HepG2 (cell line): ENCODE data around the gene DGCR2. TPM values are rescaled to one million over a fixed set of nuclear protein-coding genes. Genes with fewer than 3 reads are reported as not detected.

ENCODE experiments used
- ATAC-seq: fragments of 200-7000 bp; cut with Tn5 transposase; 3 replicates; pipeline ENCODE4 v1.9.1; 2020; ENCODE audit warnings: mild to moderate bottlenecking, moderate library complexity
- BruUV-seq: library from RNA; stranded (reverse); fragments of 400-500 nt; replicated peaks from 2 replicates; lab custom pipeline; 2021; lab: Mats Ljungman, UMichigan
- CTCF ChIA-PET: fragments of 300-600 bp; formaldehyde crosslinking; extraction: SDS; loops from one replicate; lab custom pipeline; 2021; ENCODE audit warnings: low total read pairs, inconsistent platforms, low intra/inter-chr PET ratio; lab: Yijun Ruan, JAX
- POLR2A ChIA-PET: fragments of 350-600 bp; sonication (Branson Sonifier 250); formaldehyde crosslinking; loops from one replicate; lab custom pipeline; 2020; ENCODE audit warnings: antibody characterized with exemption, inconsistent platforms; lab: Yijun Ruan, JAX
- DNase-seq: peaks from one replicate; pipeline ENCODE4 v3.0.0-alpha.2; 2015; ENCODE audit warnings: low spot score
- FAIRE-seq: peaks from 3 replicates; lab custom pipeline; 2011; peaks lifted over from hg19 to GRCh38; lab: Jason Lieb, UNC
- H2AFZ ChIP-seq: one replicate; pipeline ENCODE4 v1.6.1; 2011; ENCODE audit warnings: low read length, inconsistent platforms
- H3K27ac ChIP-seq: fragments of 300-600 bp; 3 replicates; pipeline ENCODE4 v1.8.0; 2011; ENCODE audit warnings: mixed run types, mild to moderate bottlenecking, mixed read lengths, low read length, inconsistent platforms; ENCODE audit not compliant: insufficient read depth; ENCODE audit errors: extremely low read length
- H3K27me3 ChIP-seq, 2 experiments: fragments of 200-600 bp in 1 of 2; 2 replicates in 1 of 2; 3 replicates in 1 of 2; pipeline versions ENCODE4 v1.6.0 to v1.8.0; 2011; ENCODE audit warnings: low read length in 2 of 2, mild to moderate bottlenecking in 2 of 2, moderate library complexity in 2 of 2, inconsistent platforms in 1 of 2; ENCODE audit not compliant: insufficient read depth in 2 of 2, control insufficient read depth in 1 of 2
- H3K36me3 ChIP-seq, 2 experiments: fragments of 200-600 bp in 1 of 2; replicated peaks in 1 of 2; 2 replicates in 1 of 2; 3 replicates in 1 of 2; pipeline versions ENCODE4 v1.5.1 to v1.8.0; 2011; ENCODE audit warnings: low read length in 2 of 2, inconsistent platforms in 1 of 2; ENCODE audit not compliant: insufficient read depth in 2 of 2, control insufficient read depth in 1 of 2
- H3K4me1 ChIP-seq: 2 replicates; pipeline ENCODE4 v1.5.1; 2012; ENCODE audit warnings: low read length, inconsistent platforms; ENCODE audit not compliant: insufficient read depth
- H3K4me2 ChIP-seq: 2 replicates; pipeline ENCODE4 v1.6.0; 2011; ENCODE audit warnings: low read depth, low read length, inconsistent platforms
- H3K4me3 ChIP-seq, 3 experiments: fragments of 200-600 bp in 1 of 3; sonication (generic), shearing (Covaris generic) in 1 of 3; replicated peaks in 1 of 3; 2 replicates each; pipeline ENCODE4 v1.5.1; 2011 to 2016; ENCODE audit warnings: low read length in 3 of 3, inconsistent platforms in 2 of 3, low read depth in 2 of 3, mild to moderate bottlenecking in 2 of 3, control low read depth in 1 of 3, mixed read lengths in 1 of 3; ENCODE audit not compliant: insufficient read depth in 1 of 3
- H3K79me2 ChIP-seq: one replicate; pipeline ENCODE4 v1.6.1; 2011; ENCODE audit warnings: low read length, inconsistent platforms; ENCODE audit not compliant: insufficient read depth
- H3K9ac ChIP-seq: 2 replicates; pipeline ENCODE4 v1.6.0; 2011; ENCODE audit warnings: mild to moderate bottlenecking, low read depth, low read length, inconsistent platforms; ENCODE audit not compliant: insufficient read depth
- H3K9me3 ChIP-seq: 2 replicates; pipeline ENCODE4 v1.5.1; 2012; ENCODE audit warnings: mild to moderate bottlenecking, low read length
- H4K20me1 ChIP-seq: 2 replicates; pipeline ENCODE4 v1.6.0; 2011; ENCODE audit warnings: inconsistent platforms, mild to moderate bottlenecking, low read length, moderate library complexity; ENCODE audit not compliant: insufficient read depth
- ATF3 ChIP-seq: sonication (generic); formaldehyde crosslinking; IDR thresholded peaks from 2 replicates; pipeline ENCODE4 v1.4.0; 2020; ENCODE audit warnings: missing genetic modification reagents
- CENPX ChIP-seq: sonication (generic); formaldehyde crosslinking; IDR thresholded peaks from 2 replicates; pipeline ENCODE4 v1.9.0; 2021; ENCODE audit warnings: mild to moderate bottlenecking, missing genetic modification reagents, moderate library complexity
- DNMT1 ChIP-seq: sonication (generic); formaldehyde crosslinking; IDR thresholded peaks from 2 replicates; pipeline ENCODE4 v1.5.1; 2020; ENCODE audit warnings: mild to moderate bottlenecking, missing genetic modification reagents
- GFI1 ChIP-seq: sonication (generic); formaldehyde crosslinking; IDR thresholded peaks from 2 replicates; pipeline ENCODE4 v1.5.0; 2020; ENCODE audit warnings: missing genetic modification reagents, mild to moderate bottlenecking, borderline replicate concordance
- HNF4A ChIP-seq: sonication (generic); formaldehyde crosslinking; IDR thresholded peaks from 2 replicates; pipeline ENCODE4 v1.4.0; 2020; ENCODE audit warnings: missing genetic modification reagents
- KAT2B ChIP-seq: fragments of 150-350 bp; IDR thresholded peaks from 2 replicates; pipeline ENCODE4 v1.6.1; 2014; ENCODE audit warnings: low read depth, low read length, borderline replicate concordance
- MIXL1 ChIP-seq: IDR thresholded peaks from 2 replicates; pipeline ENCODE4 v1.6.1; 2016
- MTA1 ChIP-seq: sonication (generic); formaldehyde crosslinking; IDR thresholded peaks from 2 replicates; pipeline ENCODE4 v1.4.0; 2020; ENCODE audit warnings: missing genetic modification reagents, mild to moderate bottlenecking, borderline replicate concordance
- NR2C2 ChIP-seq: sonication (generic); formaldehyde crosslinking; IDR thresholded peaks from 2 replicates; pipeline ENCODE4 v1.4.0; 2020; ENCODE audit warnings: missing genetic modification reagents, mild to moderate bottlenecking, moderate library complexity, borderline replicate concordance
- NR3C1 ChIP-seq: sonication (generic); formaldehyde crosslinking; IDR thresholded peaks from 2 replicates; pipeline ENCODE4 v1.4.0; 2020; ENCODE audit warnings: missing genetic modification reagents
- POLR2A ChIP-seq, 2 experiments: IDR thresholded peaks; 2 replicates each; pipeline ENCODE4 v1.6.1; 2011; ENCODE audit warnings: low read depth in 2 of 2, low read length in 2 of 2, mild to moderate bottlenecking in 1 of 2, moderate library complexity in 1 of 2; ENCODE audit not compliant: insufficient read depth in 1 of 2
- ZEB1 ChIP-seq: IDR thresholded peaks from 2 replicates; pipeline ENCODE4 v1.6.1; 2012; ENCODE audit warnings: mild to moderate bottlenecking, low read depth, inconsistent platforms; ENCODE audit not compliant: insufficient replicate concordance
- ZMYM4 ChIP-seq: sonication (generic); formaldehyde crosslinking; IDR thresholded peaks from 2 replicates; pipeline ENCODE4 v1.8.1; 2023; ENCODE audit warnings: mild to moderate bottlenecking, missing genetic modification reagents
- ZNF280D ChIP-seq: sonication (generic); formaldehyde crosslinking; IDR thresholded peaks from 2 replicates; pipeline ENCODE4 v1.5.1; 2020; ENCODE audit warnings: mild to moderate bottlenecking, missing genetic modification reagents
- ZNF292 ChIP-seq: sonication (generic); formaldehyde crosslinking; IDR thresholded peaks from 2 replicates; pipeline ENCODE4 v1.8.1; 2022; ENCODE audit warnings: mild to moderate bottlenecking, low read depth, missing genetic modification reagents, borderline replicate concordance
- ZNF446 ChIP-seq: sonication (generic); formaldehyde crosslinking; IDR thresholded peaks from 2 replicates; pipeline ENCODE4 v1.5.0; 2020; ENCODE audit warnings: mild to moderate bottlenecking, missing genetic modification reagents
- ZNF747 ChIP-seq: sonication (generic); formaldehyde crosslinking; IDR thresholded peaks from 2 replicates; pipeline ENCODE4 v1.8.1; 2023; ENCODE audit warnings: missing genetic modification reagents, mild to moderate bottlenecking, borderline replicate concordance
- ZNF780A ChIP-seq: sonication (generic); formaldehyde crosslinking; IDR thresholded peaks from 2 replicates; pipeline ENCODE4 v1.8.0; 2022; ENCODE audit warnings: mild to moderate bottlenecking, missing genetic modification reagents, moderate library complexity
- ZSCAN22 ChIP-seq: sonication (generic); formaldehyde crosslinking; IDR thresholded peaks from 2 replicates; pipeline ENCODE4 v1.4.0; 2020; ENCODE audit warnings: mild to moderate bottlenecking, missing genetic modification reagents
- WGBS: methylation state at CpG from one replicate; pipeline ENCODE4 v1.1.6; 2017; ENCODE audit warnings: low lambda C conversion rate; 5-methylcytosine and 5-hydroxymethylcytosine counted together
- in situ Hi-C: cut with HindIII; loops from 2 replicates; pipeline ENCODE4 v1.10.0; 2017; ENCODE audit warnings: low pct_unique_long_range_greater_than_20kb; ENCODE audit not compliant: extremely low pct_ligation_motif_present
- intact Hi-C: fragments of 100-400 bp; cut with micrococcal nuclease; formaldehyde crosslinking; loops from one replicate; pipeline ENCODE4 v1.10.0; 2022; ENCODE audit not compliant: unreplicated experiment
- polyA plus RNA-seq, 8 experiments: library from polyadenylated mRNA; depleted of rRNA in 3 of 8; stranded (reverse) in 7 of 8; unstranded in 1 of 8; fragments of >200 nt; fragmentation: Illumina TruSeq in 4 of 8; extraction: Trizol in 4 of 8; gene quantifications; 2 replicates each; pipeline versions ENCODE4 v1.2.1 to v1.2.3, GENCODE V29; 2011 to 2016; ENCODE audit warnings: low read depth in 4 of 8, missing spikeins in 1 of 8, mixed read lengths in 1 of 8; ENCODE audit not compliant: insufficient read depth in 1 of 8
- total RNA-seq, 5 experiments: library from RNA; depleted of rRNA; stranded (reverse); fragments of >200 nt; fragmentation: Illumina TruSeq; extraction: Trizol; gene quantifications; 2 replicates each; pipeline ENCODE4 v1.2.3, GENCODE V29; 2016; ENCODE audit warnings: low read depth in 1 of 5

Gene DGCR2
- total and polyA plus RNA-seq, 2 of the 13 experiments (the other 11 are each of a cell fraction or from before 2014, with no cell fraction given) = 23.1 to 35.3 TPM

- WGBS = 59% methylated on average over 3 of the region's 3 CpGs
These were observed 31.6 kb downstream of the DGCR2 start for GRCh38 chr22:19090586-19091127.

More at GRCh38 chr22:19090586-19091127, 31.6 kb downstream of the DGCR2 start:
- Histone ChIP-seq H3K36me3 (peaks cover 6 to 25% of the 10 kb centered on the region in 2 experiments), H4K20me1 (0 out of 2 replicates have a peak, but pooled peaks cover 4% of the 10 kb centered on the region), H3K4me1 (peaks cover 19% of the 10 kb centered on the region), H3K9ac (no peak overlapping the region), H3K4me2 (no peak overlapping the region), H3K79me2 (no peaks in the 10 kb centered on the region), H3K27ac (no peak overlapping the region), H3K9me3 (no peaks in the 10 kb centered on the region), H2AFZ (no peak overlapping the region), H3K27me3 (no peaks in the 10 kb centered on the region; a peak in 1 of 5 replicates), H3K4me3 (no peak overlapping the region)
- ATAC-seq (no peak), DNase-seq (no peak), FAIRE-seq (no peak)
- intact Hi-C loops = no loop called here
- in situ Hi-C loops = no loop called here
- BruUV-seq = no TSS peak
- ChIA-PET POLR2A (no interaction called here), CTCF (no interaction called here)
- TF ChIP-seq MTA1 (CRISPR knock-in tag) = no peak
- no peak for TF ChIP-seq ZEB1
- no peak for TF ChIP-seq ZNF747 (CRISPR knock-in tag)
- no peak for TF ChIP-seq MIXL1 (CRISPR knock-in tag)
- TF ChIP-seq NR2C2 (CRISPR knock-in tag) = no peak
- no peak for TF ChIP-seq HNF4A (CRISPR knock-in tag)
- TF ChIP-seq ZMYM4 (CRISPR knock-in tag) = no peak
- no peak for TF ChIP-seq ZSCAN22 (CRISPR knock-in tag)
- no peak for TF ChIP-seq NR3C1 (CRISPR knock-in tag)
- TF ChIP-seq GFI1 = no peak
- no peak for TF ChIP-seq POLR2A (IDR thresholded peaks at IDR 0.05; ENCODE audit: insufficient read depth in 1 of 2, low read depth in 2 of 2, low read length in 2 of 2)
- no peak for TF ChIP-seq KAT2B
- no peak for TF ChIP-seq DNMT1
- TF ChIP-seq CENPX = no peak
- TF ChIP-seq ATF3 (CRISPR knock-in tag) = no peak
- TF ChIP-seq ZNF292 = no peak
- TF ChIP-seq ZNF446 (CRISPR knock-in tag) = no peak
- no peak for TF ChIP-seq ZNF280D (CRISPR knock-in tag)
- no peak for TF ChIP-seq ZNF780A
